Stimulated activated CD8-positive, alpha-beta memory T cell treated with anti-CD3 and anti-CD28 coated beads, Interleukin-15, amount 100 ng/mL, for 24 hours (primary cell): ENCODE measurements around the gene TPRX1.
A peak's percentile ranks its signal among the peaks of the same experiment; 100 is the strongest.
"Not testable (repeated sequence)": the region's sequence is repeated elsewhere in the genome, so short reads cannot be mapped to it uniquely, and the experiment has no call there.

Source experiments
- DNase-seq: peaks from one replicate; pipeline ENCODE4 v3.0.0-alpha.2; 2020; ENCODE audit warnings: low read depth

Gene TPRX1, protein sequence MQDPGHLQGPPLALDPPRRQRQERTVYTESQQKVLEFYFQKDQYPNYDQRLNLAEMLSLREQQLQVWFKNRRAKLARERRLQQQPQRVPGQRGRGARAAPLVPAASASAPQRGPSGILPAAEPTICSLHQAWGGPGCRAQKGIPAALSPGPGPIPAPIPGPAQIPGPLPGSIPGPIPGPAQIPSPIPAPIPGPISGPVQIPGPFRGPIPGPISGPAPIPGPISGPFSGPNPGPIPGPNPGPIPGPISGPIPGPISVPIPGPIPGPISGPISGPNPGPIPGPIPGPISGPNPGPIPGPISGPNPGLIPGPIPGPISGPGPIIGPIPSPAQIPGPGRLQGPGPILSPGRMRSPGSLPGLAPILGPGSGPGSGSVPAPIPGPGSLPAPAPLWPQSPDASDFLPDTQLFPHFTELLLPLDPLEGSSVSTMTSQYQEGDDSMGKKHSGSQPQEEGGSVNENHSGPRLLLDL

DNA sequence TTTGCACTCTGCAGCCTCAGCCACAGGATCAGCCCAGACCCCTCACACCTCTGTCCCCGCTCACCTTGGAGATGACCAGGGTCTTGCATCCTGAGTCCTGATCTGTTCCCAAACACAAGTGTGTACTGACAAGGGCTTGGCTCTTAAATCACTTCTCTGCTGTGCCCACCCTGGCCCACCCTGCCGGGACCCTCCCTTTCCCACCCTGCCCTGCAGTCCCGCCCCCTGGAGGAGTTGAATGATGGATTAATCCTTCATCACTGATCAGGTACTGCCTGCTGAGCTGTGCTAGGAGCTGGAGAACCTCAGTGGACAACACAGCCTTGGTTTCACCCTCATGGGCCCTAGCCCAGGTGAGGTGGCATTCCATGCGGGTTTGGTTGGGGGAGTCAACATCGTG lies at the start of gene TPRX1:
TSS of gene TPRX1 (minus strand) at position 101 of the 400 bp plus-strand sequence. CDS start at position 89, 12 bp downstream.
- not testable (repeated sequence) for DNase-seq

DNA sequence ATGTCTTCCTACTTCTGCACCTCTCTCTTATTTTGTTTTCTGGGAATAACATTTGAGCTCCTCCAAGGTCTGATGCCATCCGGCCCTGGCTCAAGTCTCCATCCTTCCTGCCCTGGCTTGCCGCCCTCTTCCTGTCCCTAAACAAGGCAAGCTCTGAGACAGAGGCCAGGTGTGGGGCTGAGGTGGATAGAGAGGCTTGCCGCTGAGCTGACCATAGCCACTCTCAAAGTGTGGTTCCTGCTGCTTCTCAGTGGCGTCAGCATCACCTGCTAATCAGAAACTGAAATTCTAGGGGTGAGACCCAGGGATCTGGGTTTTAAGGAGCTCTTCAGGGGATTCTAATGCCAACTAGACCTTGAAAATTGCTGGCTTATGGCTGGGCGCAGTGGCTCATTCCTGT lies 48.7 kb upstream of the TPRX1 start:
- DNase-seq: no peak

DNA sequence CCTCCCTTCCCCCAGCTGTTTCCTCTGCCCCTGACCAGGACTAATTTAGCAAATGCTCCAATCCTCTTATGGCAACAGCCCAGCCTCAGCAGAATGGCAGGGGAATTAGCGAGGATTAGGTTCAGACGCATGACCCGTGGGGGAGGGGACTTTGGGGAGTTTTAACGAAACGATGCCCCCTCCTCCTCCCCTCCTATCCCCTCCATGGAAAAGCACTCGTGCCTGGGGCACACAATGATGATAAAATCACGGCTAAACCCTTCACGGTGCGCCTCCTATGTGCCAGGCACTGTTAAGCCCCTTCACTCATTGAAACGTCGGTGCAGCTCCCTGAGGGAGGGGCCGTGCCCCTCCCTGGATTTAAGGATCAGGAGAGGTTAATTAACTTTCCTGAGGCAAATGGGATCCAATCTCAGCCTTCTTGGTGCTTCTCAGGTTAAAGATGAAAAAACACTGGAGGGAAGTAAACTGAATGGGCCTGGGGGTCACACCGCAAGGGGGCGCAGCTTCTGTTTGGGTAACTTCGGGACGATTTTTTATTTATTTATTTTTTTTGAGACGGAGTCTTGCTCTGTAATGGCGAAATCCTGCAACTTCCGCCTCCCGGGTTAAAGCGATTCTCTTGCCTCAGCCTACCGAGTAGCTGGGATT lies 44.6 kb upstream of the TPRX1 start:
- no peak for DNase-seq

DNA sequence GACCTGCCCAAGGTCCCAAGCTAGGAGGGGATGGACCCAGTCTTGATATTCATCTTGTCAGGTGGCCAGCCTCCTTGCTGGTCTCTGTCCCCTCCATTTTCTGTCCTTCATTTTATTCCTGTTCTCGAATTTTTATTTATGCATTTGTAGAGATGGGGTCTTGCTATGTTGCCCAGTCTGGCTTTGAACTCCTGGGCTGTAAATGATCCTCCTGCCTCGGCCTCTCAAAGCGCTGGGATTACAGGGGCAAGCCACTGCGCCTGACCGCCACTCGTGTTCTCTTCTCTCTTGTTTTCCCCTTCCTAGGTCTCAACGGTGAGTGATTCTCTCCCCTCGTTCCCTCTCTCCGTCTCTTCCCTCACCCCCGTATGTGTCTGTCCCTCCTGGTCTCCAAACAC lies 44.1 kb upstream of the TPRX1 start:
- no peak for DNase-seq

DNA sequence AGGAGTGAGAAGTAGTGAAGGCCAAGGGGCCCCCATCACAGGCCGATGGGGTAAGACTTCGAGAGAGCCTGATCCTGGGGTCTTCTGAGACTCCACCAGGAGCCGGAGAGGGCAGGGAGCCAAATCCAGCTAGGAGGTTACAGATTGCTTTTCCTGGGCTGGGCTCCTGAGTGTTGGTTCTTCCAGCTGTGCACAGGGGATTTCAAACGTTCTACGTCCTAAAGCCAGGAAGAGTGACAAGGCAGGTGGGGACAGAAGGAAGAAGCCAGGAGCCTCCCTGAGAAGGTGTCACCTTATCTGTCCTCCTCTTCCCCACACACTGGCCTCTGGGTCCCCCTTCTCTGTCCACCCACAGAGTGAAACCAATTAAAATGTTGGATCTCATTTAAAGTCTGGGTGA lies 38.6 kb upstream of the TPRX1 start:
- no peak for DNase-seq

DNA sequence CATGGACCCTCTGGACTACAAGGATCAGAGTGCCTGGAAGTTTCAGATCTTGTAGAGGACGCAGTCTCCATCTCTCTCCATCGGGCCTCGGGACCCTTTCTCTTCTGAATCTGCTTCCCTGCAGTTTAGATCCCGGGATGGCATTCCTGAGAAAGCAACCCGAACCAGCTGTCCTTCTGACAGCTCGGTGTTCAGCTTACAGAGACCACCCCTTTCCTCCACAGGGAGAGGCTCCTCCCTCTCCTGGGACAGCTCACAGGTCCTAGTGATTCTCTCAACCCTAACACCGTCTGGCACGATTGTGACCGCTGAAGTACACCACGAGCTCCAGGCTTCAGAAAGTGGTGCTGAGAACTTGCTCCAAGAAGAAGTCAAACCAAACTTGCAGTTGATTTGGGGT lies 35.6 kb upstream of the TPRX1 start:
- DNase-seq: no peak

DNA sequence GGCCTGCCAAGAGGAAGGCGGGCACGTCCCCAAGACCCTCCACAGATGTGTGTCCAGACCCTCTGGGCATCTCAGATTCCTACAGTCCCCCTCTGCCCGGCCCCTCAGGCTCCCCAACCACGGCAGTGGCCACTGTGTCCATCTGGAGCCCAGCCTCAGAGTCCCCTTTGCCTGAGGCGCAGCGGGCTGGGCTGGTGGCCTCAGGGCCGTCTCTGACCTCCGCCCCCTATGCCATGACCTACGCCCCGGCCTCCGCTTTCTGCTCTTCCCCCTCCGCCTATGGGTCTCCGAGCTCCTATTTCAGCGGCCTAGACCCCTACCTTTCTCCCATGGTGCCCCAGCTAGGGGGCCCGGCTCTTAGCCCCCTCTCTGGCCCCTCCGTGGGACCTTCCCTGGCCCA lies 35.1 kb upstream of the TPRX1 start:
- no peak for DNase-seq

DNA sequence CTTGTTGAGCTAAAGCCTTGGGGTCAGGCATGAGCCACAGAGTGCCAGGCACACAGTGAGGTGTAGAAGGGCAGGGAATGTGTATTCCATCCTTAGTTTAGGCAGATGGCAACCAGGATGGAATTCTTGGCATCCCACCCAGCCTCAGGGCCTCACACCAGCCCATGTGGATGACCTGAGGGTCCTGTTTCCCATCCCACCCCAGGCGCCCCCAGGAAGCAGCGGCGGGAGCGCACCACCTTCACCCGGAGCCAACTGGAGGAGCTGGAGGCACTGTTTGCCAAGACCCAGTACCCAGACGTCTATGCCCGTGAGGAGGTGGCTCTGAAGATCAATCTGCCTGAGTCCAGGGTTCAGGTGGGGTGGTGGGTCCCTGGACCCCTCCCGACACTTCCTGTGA lies 31.7 kb upstream of the TPRX1 start:
- DNase-seq: no peak

DNA sequence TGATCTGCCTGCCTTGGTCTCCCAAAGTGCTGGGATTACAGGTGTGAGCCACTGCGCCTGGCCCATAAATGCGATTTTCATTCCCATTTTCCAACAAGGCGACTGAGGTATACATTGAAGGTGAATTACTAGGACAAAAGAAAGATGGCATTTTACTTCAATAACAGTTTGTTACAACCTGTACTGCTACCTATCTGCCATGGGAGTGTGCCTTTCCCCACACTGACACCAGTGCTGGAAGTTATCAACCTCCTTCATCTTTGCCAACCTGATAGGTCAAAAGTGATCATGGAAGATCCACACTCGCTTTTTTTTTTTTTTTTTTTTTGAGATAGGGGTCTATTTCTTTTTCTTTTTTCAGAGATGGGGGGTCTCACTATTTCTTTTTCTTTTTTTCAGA lies 28.4 kb upstream of the TPRX1 start:
- no peak for DNase-seq

DNA sequence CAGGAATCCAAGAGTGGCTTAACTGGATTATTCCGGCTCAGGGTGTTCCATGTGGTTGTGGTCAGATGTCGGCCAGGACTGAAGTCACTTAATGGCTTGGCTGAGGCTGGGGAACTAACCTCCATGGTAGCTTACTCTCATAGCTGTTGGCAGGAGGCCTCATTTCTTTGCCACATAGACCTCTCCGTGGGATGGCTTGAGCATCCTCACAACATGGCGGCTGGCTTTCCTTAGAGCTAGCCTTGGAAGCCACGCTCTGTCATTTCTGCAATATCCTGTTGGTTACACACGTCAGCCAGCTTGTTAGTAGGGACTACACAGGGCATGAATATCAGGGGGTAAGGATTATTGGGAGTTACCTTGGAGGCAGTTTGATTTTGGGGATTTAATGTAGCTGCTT lies 22.4 kb upstream of the TPRX1 start:
- DNase-seq: no peak

DNA sequence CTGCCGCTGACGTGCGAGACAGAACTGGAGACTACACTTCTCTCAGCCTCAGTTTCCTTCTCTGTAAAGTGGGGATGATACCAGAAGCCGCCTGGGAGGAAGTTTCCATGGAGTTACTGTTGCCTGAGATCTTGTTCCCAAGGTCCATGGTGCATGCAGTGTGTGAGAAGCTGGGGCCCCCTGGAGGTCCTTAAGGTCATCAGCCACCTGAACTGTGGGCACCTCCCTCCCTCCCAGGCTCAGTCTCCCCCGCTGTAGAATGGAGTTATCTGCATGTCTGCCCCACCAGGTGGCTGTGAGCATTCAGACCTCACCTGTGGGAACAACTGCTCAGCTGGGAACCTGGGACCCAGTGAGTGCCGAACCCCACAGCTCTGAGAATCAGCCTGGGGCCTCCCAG lies 20.0 kb upstream of the TPRX1 start:
- DNase-seq: no peak

DNA sequence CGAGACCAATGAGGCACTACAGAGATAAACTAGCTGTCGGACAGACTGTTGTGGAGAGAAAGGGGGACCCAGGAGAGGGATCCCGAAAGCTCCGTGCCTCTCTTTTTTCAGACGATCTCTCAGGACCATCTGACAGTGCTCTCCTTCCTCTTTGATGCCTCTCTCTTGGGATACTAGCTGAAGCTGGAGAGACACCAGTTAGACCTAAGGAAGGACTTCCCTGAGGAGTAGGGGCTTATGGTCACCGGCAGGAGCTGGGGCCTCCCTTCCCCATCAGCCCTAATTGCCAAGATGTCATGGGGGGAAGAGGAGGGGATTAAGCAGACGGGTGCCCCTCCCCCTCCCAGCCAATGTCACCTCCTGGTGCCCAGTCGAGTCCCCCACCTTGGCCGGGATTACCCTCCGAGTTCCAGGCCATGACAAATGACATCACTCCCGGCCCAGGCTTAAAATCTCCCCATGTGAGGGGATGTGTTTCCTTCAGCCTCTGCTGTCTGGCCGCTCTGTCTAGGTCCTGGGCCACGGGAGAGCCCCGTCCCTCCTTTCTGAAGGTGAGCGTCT lies 17.2 kb upstream of the TPRX1 start, which contains the start of gene CRX:
TSS of gene CRX (plus strand) at position 478 of the 561 bp plus-strand sequence. CDS start 12,507 bp downstream, outside the sequence.
- DNase-seq: no peak

DNA sequence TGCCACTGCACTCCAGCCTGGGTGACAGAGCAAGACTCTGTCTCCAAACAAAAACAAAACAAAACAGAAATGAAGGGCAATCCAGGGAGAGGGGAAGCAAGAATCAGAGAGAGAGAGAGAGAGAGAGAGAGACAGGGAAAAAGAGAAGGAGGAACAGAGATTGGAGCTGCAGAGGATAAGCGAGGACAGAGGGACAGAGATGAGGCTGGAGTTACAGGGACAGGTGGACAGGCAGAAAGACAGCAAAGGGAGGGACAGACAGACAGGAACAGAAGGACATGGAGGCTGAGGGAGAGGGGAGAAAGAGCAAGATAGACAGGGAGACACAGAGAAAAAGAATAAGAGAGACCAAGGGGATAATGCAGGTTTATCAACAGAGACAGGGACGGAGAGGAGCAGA lies 16.1 kb upstream of the TPRX1 start:
- no peak for DNase-seq

DNA sequence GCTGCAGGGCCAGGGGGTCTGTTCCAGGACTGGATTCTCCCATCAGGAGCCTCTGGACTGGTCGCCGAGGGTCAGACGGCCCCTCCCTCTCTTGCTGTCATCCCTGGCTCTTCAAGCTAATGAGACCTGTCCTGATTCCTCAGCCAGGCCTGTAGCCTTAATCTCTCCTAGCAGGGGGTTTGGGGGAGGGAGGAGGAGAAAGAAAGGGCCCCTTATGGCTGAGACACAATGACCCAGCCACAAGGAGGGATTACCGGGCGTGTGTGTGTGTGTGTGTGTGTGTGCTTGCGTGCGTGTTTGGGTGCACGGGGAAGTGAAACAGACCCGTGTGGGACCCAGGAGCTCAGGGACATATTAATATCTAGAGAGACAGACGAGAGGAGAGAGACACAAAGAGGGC lies 15.5 kb upstream of the TPRX1 start:
- no peak for DNase-seq

DNA sequence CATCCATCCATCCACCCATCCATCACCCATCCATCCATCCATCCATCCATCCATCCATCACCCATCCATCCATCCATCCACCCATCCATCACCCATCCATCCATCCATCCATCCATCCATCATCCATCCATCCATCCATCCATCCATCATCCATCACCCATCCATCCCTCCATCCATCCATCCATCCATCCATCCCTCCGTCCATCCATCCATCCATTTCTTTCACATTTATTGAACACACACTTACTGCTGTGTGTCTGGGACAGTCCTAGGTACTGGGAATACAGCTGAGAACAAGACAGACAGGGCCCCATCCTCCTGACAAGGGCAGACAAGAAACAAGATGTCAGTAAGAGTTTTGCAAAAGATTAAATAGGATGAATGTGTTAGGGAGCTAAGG lies 13.9 kb upstream of the TPRX1 start:
- not testable (repeated sequence) for DNase-seq

DNA sequence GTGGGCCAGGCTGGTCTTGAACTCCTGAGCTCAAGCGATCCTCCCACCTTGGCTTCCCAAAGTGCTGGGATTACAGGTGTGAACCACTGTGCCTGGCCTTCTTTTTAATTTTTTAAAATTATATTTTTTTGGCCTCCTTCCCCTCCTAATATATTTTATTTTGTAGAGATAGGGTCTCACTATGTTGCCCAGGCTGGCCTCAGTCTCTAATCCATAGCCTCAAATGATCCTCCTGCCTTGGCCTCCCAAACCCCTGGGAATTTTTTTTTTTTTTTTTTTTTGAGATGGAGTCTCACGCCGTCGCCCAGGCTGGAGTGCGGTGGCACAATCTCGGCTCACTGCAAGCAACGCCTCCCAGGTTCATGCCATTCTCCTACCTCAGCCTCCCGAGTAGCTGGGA lies 11.9 kb upstream of the TPRX1 start:
- DNase-seq: not testable (repeated sequence)

DNA sequence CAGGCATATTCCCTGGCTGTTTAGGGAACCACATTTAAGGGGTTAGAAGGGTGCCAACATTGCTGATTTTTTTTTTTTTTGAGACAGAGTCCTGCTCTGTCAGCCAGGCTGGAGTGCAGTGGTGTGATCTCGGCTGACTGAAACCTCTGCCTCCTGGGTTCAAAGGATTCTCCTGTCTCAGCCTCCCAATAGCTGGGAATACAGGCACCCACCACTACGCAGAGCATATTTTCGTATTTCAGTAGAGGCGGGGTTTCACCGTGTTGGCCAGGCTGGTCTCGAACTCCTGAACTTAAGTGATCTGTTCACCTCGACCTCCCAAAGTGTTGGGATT lies 9.6 kb upstream of the TPRX1 start:
- DNase-seq: no peak

DNA sequence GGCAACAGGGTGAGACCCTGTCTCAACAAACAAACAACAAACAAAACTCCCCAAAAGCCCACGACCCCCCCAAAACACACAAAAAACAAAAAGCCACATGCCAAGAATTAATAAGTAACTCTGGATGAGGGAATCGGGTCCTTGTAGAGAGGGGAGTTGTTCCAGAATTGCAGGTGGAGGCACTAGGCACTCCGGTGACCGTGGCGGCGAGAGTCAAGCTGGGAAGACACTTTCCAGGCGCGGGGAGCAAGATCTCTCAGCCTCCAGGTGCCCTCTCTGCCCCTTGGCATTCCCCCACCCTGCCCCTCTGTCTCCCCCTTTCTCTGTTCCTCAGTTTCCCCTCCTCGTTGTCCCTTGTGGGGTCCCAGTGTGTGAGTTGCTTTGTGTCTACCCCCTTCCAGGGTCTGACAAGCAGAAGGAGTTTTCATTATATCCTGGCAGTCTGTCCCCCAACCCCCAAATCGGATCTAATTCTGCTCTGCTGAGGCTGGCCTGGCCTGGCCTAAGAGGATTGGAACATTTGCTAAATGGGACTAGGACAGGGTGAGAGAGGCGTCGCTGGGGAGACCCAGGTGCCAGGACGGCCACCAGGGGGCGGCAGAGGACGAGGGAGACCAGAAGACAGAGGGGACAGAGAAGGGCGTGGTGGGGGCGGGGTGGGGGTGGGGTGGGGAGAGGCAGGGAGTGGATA lies 9.1 kb upstream of the TPRX1 start:
- DNase-seq: peak; percentile 64

DNA sequence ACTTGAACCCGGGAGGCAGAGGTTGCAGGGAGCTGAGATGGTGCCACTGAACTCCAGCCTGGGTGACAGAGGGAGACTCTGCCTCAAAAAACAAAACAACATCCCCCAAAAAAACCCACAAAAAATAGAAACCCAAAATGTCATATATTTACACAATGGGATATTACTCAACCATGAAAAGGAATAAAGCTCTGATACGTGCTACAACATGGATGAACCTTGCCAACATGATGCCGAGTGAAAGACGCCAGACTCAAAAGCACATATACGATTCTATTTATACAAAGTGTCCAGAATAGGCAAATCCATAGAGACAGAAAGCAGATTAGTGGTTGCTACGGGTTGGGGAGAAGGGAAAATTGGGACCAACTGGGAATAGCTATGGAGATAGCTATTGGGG lies 2.1 kb upstream of the TPRX1 start:
- DNase-seq: no peak

DNA sequence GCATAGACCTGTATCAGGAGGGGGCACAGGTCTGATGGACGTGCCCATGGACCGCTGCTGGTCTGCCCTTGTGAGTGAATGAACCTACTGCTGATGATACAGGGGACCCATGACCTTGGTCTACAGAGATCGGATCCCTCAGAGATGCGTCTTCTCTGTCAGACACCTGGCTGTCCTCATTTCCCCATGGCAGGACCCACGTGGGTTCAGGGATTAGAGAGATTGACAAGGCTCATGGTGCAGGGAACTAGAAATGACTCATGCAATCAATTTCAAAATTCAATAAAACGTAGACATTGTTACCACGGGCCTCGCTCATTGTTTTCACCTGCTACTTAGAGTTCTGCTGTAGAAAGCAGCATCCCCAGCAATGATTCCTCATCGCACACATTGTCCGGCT lies 962 bp upstream of the TPRX1 start:
- no peak for DNase-seq

DNA sequence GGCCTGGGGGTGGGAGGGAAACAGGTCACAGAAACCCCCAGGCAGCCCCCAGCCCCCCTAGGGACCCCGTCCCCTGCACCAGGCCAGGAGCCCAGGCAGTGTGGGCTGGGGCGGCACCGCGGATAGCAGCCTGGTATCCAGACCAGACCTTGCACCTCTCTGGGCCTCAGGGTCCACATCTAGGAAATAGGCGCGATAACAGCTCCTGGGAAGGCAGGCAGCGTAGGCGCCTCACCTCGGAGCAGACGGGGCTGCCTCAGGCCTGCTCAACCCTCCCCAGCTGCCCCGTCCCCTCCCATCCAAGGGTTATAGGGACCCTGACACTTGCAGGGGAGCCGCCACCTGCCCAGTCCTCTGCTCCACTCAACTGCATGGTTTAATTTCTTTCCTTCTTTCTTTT lies 680 bp downstream of the TPRX1 start:
- DNase-seq: not testable (repeated sequence)

DNA sequence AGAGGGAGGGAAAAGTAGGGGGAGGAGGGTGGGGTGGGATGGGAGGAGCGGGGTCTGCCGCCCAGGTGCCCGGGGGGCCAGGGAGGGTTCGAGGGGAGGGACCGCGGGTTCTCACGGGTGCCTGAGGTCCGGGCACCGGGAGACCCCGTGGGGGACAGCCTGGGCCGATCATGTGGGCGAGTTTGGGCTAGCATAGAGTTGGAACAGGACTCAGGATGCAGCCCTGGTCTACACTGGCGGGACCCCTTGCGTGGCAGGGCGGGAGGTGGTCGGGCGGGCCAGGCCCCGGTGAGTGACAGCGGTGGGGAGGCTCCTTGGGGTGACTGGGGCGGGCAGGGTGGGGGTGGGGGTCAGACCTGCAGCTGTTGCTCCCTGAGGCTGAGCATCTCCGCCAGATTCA lies 1.2 kb downstream of the TPRX1 start:
- not testable (repeated sequence) for DNase-seq
